H1 (cell line): ENCODE results near the gene TRPM1. TPM values are rescaled to one million over a fixed set of nuclear protein-coding genes. Genes with fewer than 3 reads are reported as not detected.

Experiments used
- CTCF ChIA-PET: fragments of 300-600 bp; sonication (Branson Sonifier 250); formaldehyde crosslinking; loops from one replicate; lab custom pipeline; 2021; ENCODE audit not compliant: partially characterized antibody; lab: Charles Lee
- POLR2A ChIA-PET: fragments of 300-600 bp; sonication (Branson Sonifier 250); formaldehyde crosslinking; loops from one replicate; lab custom pipeline; 2021; ENCODE audit warnings: inconsistent platforms; ENCODE audit not compliant: partially characterized antibody; lab: Charles Lee
- DNase-seq, 2 experiments: peaks; one replicate each; pipeline versions ENCODE4 v3.0.0 to v3.0.0-alpha.2; 2010 to 2022; ENCODE audit warnings: low spot score in 2 of 2, low read depth in 1 of 2, mixed read lengths in 1 of 2
- FAIRE-seq: peaks from 2 replicates; lab custom pipeline; 2011; peaks lifted over from hg19 to GRCh38; lab: Jason Lieb, UNC
- H2AFZ ChIP-seq: 2 replicates; pipeline ENCODE4 v1.8.1; 2012; ENCODE audit warnings: low read length, inconsistent platforms
- H2AK5ac ChIP-seq: 2 replicates; pipeline ENCODE4 v1.6.1; 2013; ENCODE audit warnings: low read depth, low read length
- H2BK120ac ChIP-seq: replicated peaks from 2 replicates; pipeline ENCODE3; 2013; ENCODE audit warnings: low read depth, low read length, inconsistent platforms
- H2BK12ac ChIP-seq: 2 replicates; pipeline ENCODE4 v1.6.1; 2013; ENCODE audit warnings: low read depth, low read length
- H2BK15ac ChIP-seq: 2 replicates; pipeline ENCODE4 v1.6.1; 2013; ENCODE audit warnings: low read length
- H2BK20ac ChIP-seq: 2 replicates; pipeline ENCODE4 v1.6.1; 2013; ENCODE audit warnings: low read length
- H2BK5ac ChIP-seq: 2 replicates; pipeline ENCODE4 v1.6.1; 2013; ENCODE audit warnings: low read depth, low read length
- H3K14ac ChIP-seq: 2 replicates; pipeline ENCODE4 v1.6.1; 2013; ENCODE audit warnings: inconsistent platforms; ENCODE audit not compliant: insufficient read length
- H3K18ac ChIP-seq: 2 replicates; pipeline ENCODE4 v1.6.1; 2013; ENCODE audit warnings: low read length; ENCODE audit errors: extremely low read depth
- H3K23ac ChIP-seq: 2 replicates; pipeline ENCODE4 v1.6.1; 2013; ENCODE audit warnings: inconsistent platforms; ENCODE audit not compliant: insufficient read length
- H3K23me2 ChIP-seq: 2 replicates; pipeline ENCODE4 v1.6.1; 2013; ENCODE audit warnings: low read depth, low read length
- H3K27ac ChIP-seq: 2 replicates; pipeline ENCODE4 v1.6.1; 2011; ENCODE audit warnings: low read depth, low read length, inconsistent platforms
- H3K27me3 ChIP-seq, 4 experiments: replicated peaks in 1 of 4; 1 replicate in 1 of 4; 2 replicates in 3 of 4; pipeline versions ENCODE4 v1.6.1 to v1.8.1; 2011 to 2013; ENCODE audit warnings: low read length in 3 of 4, mild to moderate bottlenecking in 3 of 4, inconsistent platforms in 2 of 4, mixed read lengths in 2 of 4, moderate library complexity in 1 of 4; ENCODE audit not compliant: control insufficient read depth in 3 of 4, insufficient read depth in 3 of 4; ENCODE audit errors: extremely low read depth in 1 of 4
- H3K36me3 ChIP-seq, 4 experiments: 2 replicates each; pipeline versions ENCODE4 v1.6.1 to v1.8.1; 2011 to 2013; ENCODE audit warnings: mild to moderate bottlenecking in 4 of 4, low read length in 3 of 4, moderate library complexity in 2 of 4, control low read depth in 1 of 4, inconsistent platforms in 1 of 4; ENCODE audit not compliant: insufficient read depth in 4 of 4, control insufficient read depth in 2 of 4
- H3K4ac ChIP-seq: replicated peaks from 2 replicates; pipeline ENCODE3; 2013; ENCODE audit warnings: low read length, low read depth, mixed read lengths, inconsistent platforms; ENCODE audit not compliant: insufficient read length
- H3K4me1 ChIP-seq, 4 experiments: replicated peaks in 1 of 4; 1 replicate in 1 of 4; 2 replicates in 3 of 4; pipeline versions ENCODE4 v1.6.1 to v1.8.1; 2011 to 2013; ENCODE audit warnings: low read length in 3 of 4, inconsistent platforms in 2 of 4, mixed read lengths in 1 of 4; ENCODE audit not compliant: insufficient read depth in 4 of 4, control insufficient read depth in 3 of 4
- H3K4me2 ChIP-seq, 2 experiments: 2 replicates each; pipeline versions ENCODE4 v1.6.1 to v1.8.1; 2011 to 2013; ENCODE audit warnings: low read depth in 2 of 2, low read length in 2 of 2, control low read depth in 1 of 2, inconsistent platforms in 1 of 2, mild to moderate bottlenecking in 1 of 2; ENCODE audit not compliant: insufficient read depth in 1 of 2
- H3K4me3 ChIP-seq, 4 experiments: fragments of 200-600, 300-600 bp in 1 of 4; sonication (generic), shearing (Covaris generic), sonication (Bioruptor Twin) in 1 of 4; 2 replicates each; pipeline versions ENCODE4 v1.5.1 to v1.8.1; 2011 to 2016; ENCODE audit warnings: low read length in 4 of 4, low read depth in 3 of 4, control low read depth in 2 of 4, inconsistent platforms in 2 of 4, mild to moderate bottlenecking in 2 of 4, mixed read lengths in 1 of 4, moderate library complexity in 1 of 4; ENCODE audit not compliant: insufficient read depth in 2 of 4; ENCODE audit errors: extremely low read depth in 1 of 4
- H3K56ac ChIP-seq: replicated peaks from 2 replicates; pipeline ENCODE3; 2013; ENCODE audit warnings: low read depth, mild to moderate bottlenecking, mixed read lengths, low read length, inconsistent platforms; ENCODE audit not compliant: insufficient read length
- H3K79me1 ChIP-seq: 2 replicates; pipeline ENCODE4 v1.6.1; 2013; ENCODE audit warnings: low read depth, low read length, control low read depth
- H3K79me2 ChIP-seq, 2 experiments: 2 replicates each; pipeline versions ENCODE4 v1.6.1 to v1.8.1; 2012 to 2013; ENCODE audit warnings: low read length in 2 of 2, mild to moderate bottlenecking in 2 of 2, inconsistent platforms in 1 of 2; ENCODE audit not compliant: insufficient read depth in 2 of 2, control insufficient read depth in 1 of 2
- H3K9ac ChIP-seq, 4 experiments: replicated peaks in 1 of 4; 1 replicate in 1 of 4; 2 replicates in 3 of 4; pipeline versions ENCODE4 v1.6.1 to v1.8.1; 2011 to 2013; ENCODE audit warnings: low read depth in 3 of 4, low read length in 3 of 4, control low read depth in 2 of 4, mild to moderate bottlenecking in 2 of 4, moderate library complexity in 2 of 4, inconsistent platforms in 1 of 4; ENCODE audit errors: extremely low read depth in 1 of 4
- H3K9me3 ChIP-seq, 2 experiments: 2 replicates each; pipeline versions ENCODE4 v1.6.1 to v1.8.1; 2012 to 2013; ENCODE audit warnings: mild to moderate bottlenecking in 2 of 2, moderate library complexity in 2 of 2, control low read depth in 1 of 2, inconsistent platforms in 1 of 2, low read depth in 1 of 2, low read length in 1 of 2, mixed read lengths in 1 of 2; ENCODE audit not compliant: insufficient read depth in 2 of 2
- H4K20me1 ChIP-seq, 2 experiments: replicated peaks in 1 of 2; 2 replicates each; pipeline versions ENCODE3 to v1.8.1; 2011 to 2013; ENCODE audit warnings: inconsistent platforms in 2 of 2, low read length in 2 of 2, mild to moderate bottlenecking in 1 of 2; ENCODE audit not compliant: insufficient read depth in 2 of 2, control insufficient read depth in 1 of 2
- H4K5ac ChIP-seq: 2 replicates; pipeline ENCODE4 v1.6.1; 2013; ENCODE audit warnings: low read length, low read depth, mixed read lengths, inconsistent platforms; ENCODE audit not compliant: insufficient read length
- H4K8ac ChIP-seq: 2 replicates; pipeline ENCODE4 v1.8.0; 2013; ENCODE audit warnings: mild to moderate bottlenecking, moderate library complexity, low read length, inconsistent platforms; ENCODE audit not compliant: insufficient read depth; ENCODE audit errors: extremely low read depth
- H4K91ac ChIP-seq: replicated peaks from 2 replicates; pipeline ENCODE3; 2013; ENCODE audit warnings: low read length, mixed read lengths, inconsistent platforms; ENCODE audit not compliant: insufficient read length
- CHD2 ChIP-seq: IDR thresholded peaks from 2 replicates; pipeline ENCODE4 v1.6.1; 2012; ENCODE audit warnings: low read length, improper control_type of control experiment
- CREB1 ChIP-seq: IDR thresholded peaks from 2 replicates; pipeline ENCODE4 v1.6.1; 2012; ENCODE audit warnings: inconsistent platforms
- GABPA ChIP-seq: IDR thresholded peaks from 2 replicates; pipeline ENCODE4 v1.6.1; 2011; ENCODE audit warnings: mild to moderate bottlenecking, low read length, moderate library complexity, borderline replicate concordance; ENCODE audit not compliant: insufficient read depth
- PHF8 ChIP-seq: fragments of 200-600 bp; sonication (generic); conservative IDR thresholded peaks from 2 replicates; pipeline ENCODE4 v1.7.1; 2012; ENCODE audit warnings: low read depth, mild to moderate bottlenecking, inconsistent platforms, low read length, moderate library complexity
- POLR2AphosphoS5 ChIP-seq: IDR thresholded peaks from 2 replicates; pipeline ENCODE4 v1.6.1; 2011; ENCODE audit warnings: low read depth, low read length
- POU5F1 ChIP-seq: IDR thresholded peaks from 2 replicates; pipeline ENCODE4 v1.6.1; 2011; ENCODE audit warnings: low read depth, mild to moderate bottlenecking, low read length, moderate library complexity
- RBBP5 ChIP-seq: IDR thresholded peaks from 2 replicates; pipeline ENCODE4 v1.7.1; 2012; ENCODE audit warnings: low read depth, mild to moderate bottlenecking, inconsistent platforms, low read length, moderate library complexity, borderline replicate concordance
- SIN3A ChIP-seq, 2 experiments: IDR thresholded peaks in 1 of 2; conservative IDR thresholded peaks in 1 of 2; 2 replicates each; pipeline ENCODE4 v1.6.1; 2011 to 2012; ENCODE audit warnings: low read length in 2 of 2, improper control_type of control experiment in 1 of 2, low read depth in 1 of 2, mild to moderate bottlenecking in 1 of 2
- SIRT6 ChIP-seq: IDR thresholded peaks from one replicate; pipeline ENCODE4 v1.7.1; 2012; ENCODE audit warnings: low read length, inconsistent platforms
- TCF12 ChIP-seq: IDR thresholded peaks from 2 replicates; pipeline ENCODE4 v1.6.1; 2011; ENCODE audit warnings: low read depth, mild to moderate bottlenecking, low read length
- WGBS, 2 experiments: shearing (Covaris generic) in 1 of 2; methylation state at CpG; one replicate each; pipeline versions ENCODE4 v1.1.6 to v1.1.7; 2013 to 2015; ENCODE audit warnings: low lambda C conversion rate in 2 of 2, mixed read lengths in 2 of 2, inconsistent platforms in 1 of 2, low coverage in 1 of 2, missing lambda C conversion rate in 1 of 2; ENCODE audit not compliant: insufficient replicate concordance in 2 of 2, insufficient coverage in 1 of 2, insufficient read length in 1 of 2; ENCODE audit errors: extremely low coverage in 1 of 2, missing lambda C conversion rate in 1 of 2; 5-methylcytosine and 5-hydroxymethylcytosine counted together
- polyA plus RNA-seq, 7 experiments: library from polyadenylated mRNA; depleted of rRNA in 3 of 7; stranded (reverse) in 5 of 7; unstranded in 2 of 7; fragments of >200 nt in 5 of 7; fragments of 200-250 nt in 2 of 7; gene quantifications; 1 replicate in 5 of 7; 2 replicates in 1 of 7; 4 replicates in 1 of 7; pipeline versions ENCODE4 v1.2.1 to v1.2.3, GENCODE V29; 2011 to 2013; ENCODE audit warnings: missing spikeins in 2 of 7, mixed read lengths in 2 of 7
- total RNA-seq: library from RNA; stranded (reverse); fragmentation: NEBNext Ultra II Directional; extraction: Animal tissue kit (Norgen Biotek cat#: 25700); gene quantifications from 2 replicates; pipeline ENCODE4 v1.2.1, GENCODE V29; 2021
- TF ChIP-seq, protein P1 (sequence below): IDR thresholded peaks from 2 replicates; pipeline ENCODE4 v1.6.1; 2012; ENCODE audit warnings: low read length, inconsistent platforms
- TF ChIP-seq, protein P2 (sequence below): IDR thresholded peaks from 2 replicates; pipeline ENCODE4 v1.6.1; 2012; ENCODE audit warnings: inconsistent platforms

Gene TRPM1
- total and polyA plus RNA-seq, 2 of the 8 experiments (the other 6 are each of a cell fraction or from before 2014, with no cell fraction given) = 0.05 TPM; not detected in 1

DNA sequence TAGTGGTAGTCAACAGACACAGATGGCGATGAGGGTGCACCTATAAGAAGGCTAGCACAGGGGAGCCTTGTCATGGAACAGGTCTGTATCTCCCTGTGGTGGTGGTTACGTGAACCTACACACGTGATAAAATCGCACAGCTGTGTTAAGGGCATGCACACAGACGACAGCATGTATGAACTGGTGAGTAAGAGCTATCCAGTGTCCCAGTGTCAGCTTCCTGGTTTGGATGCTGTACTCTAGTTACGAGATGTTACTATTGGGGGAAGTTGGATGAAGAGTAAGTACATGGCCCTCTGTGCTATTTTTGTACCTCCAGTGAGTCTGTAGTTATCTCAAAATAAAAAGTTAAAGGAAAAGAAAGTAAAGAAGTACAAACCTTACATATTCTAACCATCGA, 148.3 kb downstream of the TRPM1 start:
- Histone ChIP-seq H3K23ac (no peak overlapping the region), H3K27me3 (no peaks in the 10 kb centered on the region), H4K5ac (no peak overlapping the region), H3K9ac (no peak overlapping the region), H3K4ac (no peak overlapping the region), H3K36me3 (peaks cover 0 to 46% (median 16%) of the 10 kb centered on the region in 4 experiments; a peak in 6 of 8 replicates), H3K14ac (no peak overlapping the region), H3K79me1 (no peaks in the 10 kb centered on the region), H3K79me2 (no peaks in the 10 kb centered on the region), H2BK15ac (no peak overlapping the region), H2BK20ac (no peak overlapping the region), H3K56ac (no peak overlapping the region), H2BK120ac (no peak overlapping the region), H3K4me3 (no peak overlapping the region), H3K9me3 (no peaks in the 10 kb centered on the region; a peak in 1 of 4 replicates), H2BK12ac (no peak overlapping the region), H3K4me1 (peaks cover 0 to 2% (median 0%) of the 10 kb centered on the region in 4 experiments; a peak in 1 of 7 replicates), H3K18ac (no peak overlapping the region), H4K20me1 (no peaks in the 10 kb centered on the region), H4K91ac (no peak overlapping the region), H4K8ac (no peak overlapping the region), H3K23me2 (no peaks in the 10 kb centered on the region), H3K27ac (no peak overlapping the region), H2BK5ac (no peak overlapping the region), H3K4me2 (no peak overlapping the region), H2AFZ (no peak overlapping the region), H2AK5ac (no peak overlapping the region)
- DNase-seq = no peak
- FAIRE-seq = no peak
- WGBS, 2 experiments = 92% methylated on average over 7 of the region's 7 CpGs; no CpG with 5 or more reads in 1 of the 2 experiments
- ChIA-PET POLR2A (no interaction called here), CTCF (interaction anchor here (0.9 kb wide), 1 partner anchor 8 kb away, joined by 6 read pairs; no protein-coding TSS in a partner anchor)
- no peak for TF ChIP-seq CHD2
- no peak for TF ChIP-seq CREB1
- TF ChIP-seq POLR2AphosphoS5 = no peak
- TF ChIP-seq RBBP5 = no peak
- no peak for TF ChIP-seq SIN3A (conservative IDR thresholded peaks at IDR 0.05 in 1 of 2, IDR thresholded peaks at IDR 0.05 in 1 of 2; ENCODE audit: low read depth in 1 of 2, low read length in 2 of 2)
- no peak for TF ChIP-seq GABPA
- no peak for TF ChIP-seq TCF12
- no peak for TF ChIP-seq SIRT6
- TF ChIP-seq PHF8 = no peak
- TF ChIP-seq, protein P1, sequence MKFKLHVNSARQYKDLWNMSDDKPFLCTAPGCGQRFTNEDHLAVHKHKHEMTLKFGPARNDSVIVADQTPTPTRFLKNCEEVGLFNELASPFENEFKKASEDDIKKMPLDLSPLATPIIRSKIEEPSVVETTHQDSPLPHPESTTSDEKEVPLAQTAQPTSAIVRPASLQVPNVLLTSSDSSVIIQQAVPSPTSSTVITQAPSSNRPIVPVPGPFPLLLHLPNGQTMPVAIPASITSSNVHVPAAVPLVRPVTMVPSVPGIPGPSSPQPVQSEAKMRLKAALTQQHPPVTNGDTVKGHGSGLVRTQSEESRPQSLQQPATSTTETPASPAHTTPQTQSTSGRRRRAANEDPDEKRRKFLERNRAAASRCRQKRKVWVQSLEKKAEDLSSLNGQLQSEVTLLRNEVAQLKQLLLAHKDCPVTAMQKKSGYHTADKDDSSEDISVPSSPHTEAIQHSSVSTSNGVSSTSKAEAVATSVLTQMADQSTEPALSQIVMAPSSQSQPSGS = no peak
- TF ChIP-seq POU5F1 = no peak
- TF ChIP-seq, protein P2, sequence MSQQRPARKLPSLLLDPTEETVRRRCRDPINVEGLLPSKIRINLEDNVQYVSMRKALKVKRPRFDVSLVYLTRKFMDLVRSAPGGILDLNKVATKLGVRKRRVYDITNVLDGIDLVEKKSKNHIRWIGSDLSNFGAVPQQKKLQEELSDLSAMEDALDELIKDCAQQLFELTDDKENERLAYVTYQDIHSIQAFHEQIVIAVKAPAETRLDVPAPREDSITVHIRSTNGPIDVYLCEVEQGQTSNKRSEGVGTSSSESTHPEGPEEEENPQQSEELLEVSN = no peak
